Cardiac fibroblast (primary cell): ENCODE data around the gene BCL2L12.

ENCODE experiments used
- DNase-seq, 2 donors: peaks; one replicate each; pipeline versions ENCODE4 v3.0.0 to v3.0.0-alpha.2; 2010; ENCODE audit warnings: low read depth in 2 of 2
- H3K4me3 ChIP-seq, 2 donors: replicated peaks in 1 of 2; 1 replicate in 1 of 2; 2 replicates in 1 of 2; pipeline ENCODE4 v1.5.1; 2011; ENCODE audit warnings: low read depth in 2 of 2, low read length in 2 of 2, mild to moderate bottlenecking in 2 of 2, moderate library complexity in 1 of 2
- CTCF ChIP-seq: IDR thresholded peaks from one replicate; pipeline ENCODE4 v1.5.1; 2011; ENCODE audit warnings: low read depth, mild to moderate bottlenecking, low read length, inconsistent platforms

The BCL2L12 gene

GRCh38 chr19:49690079-49690655, 24.4 kb downstream of the BCL2L12 start:
- no peak for TF ChIP-seq CTCF
- no peak for DNase-seq
- peak overlapping the region; percentile 47 to 53 for H3K4me3 ChIP-seq

- DNase-seq, result peak; percentile 69 to 78
- H3K4me3 ChIP-seq, result peak within 1 kb of the TSS; percentile 47 to 53
- TF ChIP-seq CTCF, result no peak
Measured at GRCh38 chr19:49690656-49691242, 25.0 kb downstream of the BCL2L12 start, which contains the start of gene CPT1C. CPT1C (plus strand) TSS chr19:49691116; CDS start chr19:49692253, 1,137 bp downstream.

GRCh38 chr19:49691243-49692146, 25.8 kb downstream of the BCL2L12 start:
- H3K4me3 ChIP-seq, result peak overlapping the region; percentile 47 to 53
- TF ChIP-seq CTCF, result no peak
- peak; percentile 68 to 79 for DNase-seq

GRCh38 chr19:49692147-49692506, 26.4 kb downstream of the BCL2L12 start:
- no peak for TF ChIP-seq CTCF
- peak overlapping the region in 1 of 2 donors; percentile 28 for H3K4me3 ChIP-seq
- no peak for DNase-seq

GRCh38 chr19:49696115-49696514, 30.4 kb downstream of the BCL2L12 start:
- no peak for TF ChIP-seq CTCF
- no peak overlapping the region for H3K4me3 ChIP-seq
- no peak for DNase-seq

- H3K4me3 ChIP-seq, result no peak overlapping the region
- DNase-seq, result no peak
- TF ChIP-seq CTCF, result no peak
Measured at GRCh38 chr19:49696865-49697264, 31.1 kb downstream of the BCL2L12 start.
